Activated naive CD8-positive, alpha-beta T cell treated with anti-CD3 and anti-CD28 coated beads for 36 hours (primary cell): ENCODE measurements around the gene CDHR1. TPM values are rescaled to one million over a fixed set of nuclear protein-coding genes. Genes with fewer than 3 reads are reported as not detected.

Experiments used
- DNase-seq: peaks from one replicate; pipeline ENCODE4 v3.0.0; 2021
- H3K27ac Mint-ChIP-seq: one replicate; pipeline ENCODE4 v1.8.0; 2022; ENCODE audit warnings: mild to moderate bottlenecking, moderate library complexity, mixed read lengths
- H3K27me3 Mint-ChIP-seq: one replicate; pipeline ENCODE4 v1.8.0; 2022; ENCODE audit warnings: mild to moderate bottlenecking, mixed read lengths
- H3K36me3 Mint-ChIP-seq: one replicate; pipeline ENCODE4 v1.8.0; 2021; ENCODE audit warnings: mild to moderate bottlenecking, mixed read lengths
- H3K4me1 Mint-ChIP-seq: one replicate; pipeline ENCODE4 v1.8.0; 2021; ENCODE audit warnings: mixed read lengths
- H3K4me3 Mint-ChIP-seq: one replicate; pipeline ENCODE4 v1.8.0; 2022; ENCODE audit warnings: mild to moderate bottlenecking, moderate library complexity, mixed read lengths
- H3K9me3 Mint-ChIP-seq: one replicate; pipeline ENCODE4 v1.8.0; 2022; ENCODE audit warnings: mixed read lengths
- total RNA-seq, 2 experiments: library from RNA; stranded (reverse); gene quantifications; one replicate each; pipeline ENCODE4 v1.2.3, GENCODE V29; 2021

CDHR1 gene
- total RNA-seq, 2 experiments from 2014 or later = 0.91 to 1.6 TPM

DNA sequence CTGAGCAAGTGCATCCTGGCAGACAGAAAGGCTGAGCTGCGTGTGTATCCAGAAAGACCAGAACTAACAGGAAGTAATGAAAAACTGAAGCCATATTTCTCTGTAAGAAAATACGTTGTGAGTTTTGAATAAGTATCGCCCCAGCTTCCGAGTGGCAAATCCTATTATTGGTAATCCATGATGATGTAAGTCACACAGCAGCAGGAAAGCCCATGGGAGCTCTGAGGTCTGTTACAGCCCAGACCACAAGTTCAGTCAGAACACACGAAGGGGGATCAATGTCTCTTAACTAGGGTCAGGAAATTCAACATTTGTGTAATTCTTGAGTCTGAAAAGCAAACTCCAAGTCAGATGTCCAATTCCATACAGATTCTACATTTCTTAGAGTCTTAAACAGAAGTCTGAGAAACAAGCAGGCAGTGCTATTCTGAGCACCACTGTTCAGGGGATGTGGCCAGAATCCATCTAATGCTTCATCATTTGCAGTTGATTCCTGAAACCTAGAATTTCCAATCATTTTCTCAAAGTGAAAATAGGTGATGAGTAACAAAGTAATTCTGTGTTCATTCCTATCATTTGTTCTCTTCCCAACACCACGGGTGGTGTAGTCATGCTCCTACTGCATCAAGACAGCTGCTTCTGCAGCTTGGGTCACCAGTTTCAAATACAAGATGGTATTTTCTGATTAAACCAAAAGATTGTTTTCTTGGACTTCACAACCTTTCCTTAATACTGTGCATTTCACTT lies 31.3 kb downstream of the CDHR1 start, which contains the start of gene LRIT2:
Gene LRIT2 (minus strand): TSS at position 118 of the 747 bp plus-strand sequence. CDS start 24 bp downstream, at position 94.
- Mint-ChIP-seq H3K36me3 (no peaks in the 10 kb centered on the region), H3K27ac (no peak within 1 kb of the TSS), H3K4me1 (no peaks in the 10 kb centered on the region), H3K9me3 (no peaks in the 10 kb centered on the region), H3K4me3 (no peak within 1 kb of the TSS), H3K27me3 (peaks cover 17% of the 10 kb centered on the region)
- no peak for DNase-seq

- Mint-ChIP-seq H3K27me3 (peaks cover 18% of the 10 kb centered on the region), H3K4me3 (no peak overlapping the region), H3K9me3 (no peaks in the 10 kb centered on the region), H3K4me1 (no peaks in the 10 kb centered on the region), H3K36me3 (no peaks in the 10 kb centered on the region), H3K27ac (no peak overlapping the region)
- no peak for DNase-seq
These were observed 32.3 kb downstream of the CDHR1 start for GRCh38 chr10:84226616-84227015.

DNA sequence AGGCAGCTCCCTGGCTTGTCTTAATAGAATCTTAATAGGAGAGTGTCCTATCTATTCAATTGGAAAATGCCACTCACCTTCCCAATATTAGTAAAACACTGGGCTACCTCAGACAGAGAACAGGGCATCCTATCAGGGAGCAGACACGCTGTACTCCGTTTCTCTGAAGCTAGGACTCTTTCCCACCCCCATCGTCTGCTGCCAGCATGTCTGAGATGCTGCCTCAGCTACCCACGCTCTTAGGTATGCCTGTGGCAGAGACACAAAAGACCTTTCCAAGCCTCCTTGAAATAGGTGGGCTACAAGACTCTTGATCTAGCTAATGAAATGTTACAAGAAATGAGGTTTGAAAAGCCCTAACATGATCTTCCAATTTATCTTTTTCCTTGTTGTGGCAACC lies 33.5 kb downstream of the CDHR1 start:
- H3K4me3 Mint-ChIP-seq = no peak overlapping the region
- DNase-seq = no peak
- H3K27ac Mint-ChIP-seq = no peak overlapping the region
- no peaks in the 10 kb centered on the region for H3K9me3 Mint-ChIP-seq
- H3K27me3 Mint-ChIP-seq = peaks cover 16% of the 10 kb centered on the region
- H3K4me1 Mint-ChIP-seq = no peaks in the 10 kb centered on the region
- no peaks in the 10 kb centered on the region for H3K36me3 Mint-ChIP-seq

DNA sequence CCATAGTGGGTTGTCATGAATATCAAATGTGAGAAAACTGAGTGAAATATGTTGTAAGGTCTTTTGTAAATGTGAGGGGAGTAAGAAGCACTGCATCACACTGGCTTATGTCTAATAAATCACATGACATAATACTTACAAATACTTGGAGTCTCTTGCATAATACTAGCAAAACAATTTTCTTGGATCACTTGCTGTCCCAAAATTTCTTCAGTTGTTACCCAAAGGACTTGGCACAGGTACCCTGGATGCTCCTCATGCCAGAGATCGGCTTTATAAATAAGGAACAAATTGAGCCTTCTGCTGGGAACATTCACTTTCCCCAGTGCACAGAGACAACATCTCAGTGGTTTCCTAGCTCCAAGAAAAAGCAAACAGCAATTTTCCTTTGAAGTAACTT lies 36.0 kb downstream of the CDHR1 start:
- no peak overlapping the region for H3K27ac Mint-ChIP-seq
- H3K9me3 Mint-ChIP-seq = no peaks in the 10 kb centered on the region
- H3K4me1 Mint-ChIP-seq = no peaks in the 10 kb centered on the region
- peaks cover 14% of the 10 kb centered on the region for H3K27me3 Mint-ChIP-seq
- no peaks in the 10 kb centered on the region for H3K36me3 Mint-ChIP-seq
- no peak overlapping the region for H3K4me3 Mint-ChIP-seq
- DNase-seq = no peak

DNA sequence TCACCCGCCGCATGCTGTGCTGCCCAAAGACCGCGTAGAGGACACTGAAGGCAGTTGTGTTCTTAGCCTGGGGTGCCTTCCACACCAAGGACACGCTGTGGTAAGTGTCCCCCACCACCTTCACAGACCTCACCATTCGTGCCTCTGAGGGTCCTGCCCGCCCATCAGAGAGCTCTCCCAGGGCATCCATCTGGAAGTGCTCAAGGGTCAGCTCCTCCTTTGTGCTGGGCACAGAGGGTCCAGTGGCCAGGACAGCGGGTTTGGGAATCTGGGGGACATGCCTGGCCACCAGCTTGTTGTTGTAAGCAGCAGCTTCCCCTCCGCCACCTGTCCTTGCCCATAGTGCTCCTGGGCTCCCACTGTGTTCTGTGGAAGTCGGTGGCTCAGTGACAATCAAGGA lies 38.0 kb downstream of the CDHR1 start:
- DNase-seq = no peak
- H3K4me3 Mint-ChIP-seq = no peak overlapping the region
- no peaks in the 10 kb centered on the region for H3K4me1 Mint-ChIP-seq
- H3K36me3 Mint-ChIP-seq = no peaks in the 10 kb centered on the region
- H3K9me3 Mint-ChIP-seq = no peaks in the 10 kb centered on the region
- H3K27me3 Mint-ChIP-seq = peaks cover 22% of the 10 kb centered on the region
- no peak overlapping the region for H3K27ac Mint-ChIP-seq

GRCh38 chr10:84233940-84234339 lies 39.6 kb downstream of the CDHR1 start:
- Mint-ChIP-seq H3K4me1 (no peaks in the 10 kb centered on the region), H3K4me3 (no peak overlapping the region), H3K9me3 (no peaks in the 10 kb centered on the region)

GRCh38 chr10:84234479-84234878 lies 40.1 kb downstream of the CDHR1 start:
- peaks cover 17% of the 10 kb centered on the region for H3K27me3 Mint-ChIP-seq
- H3K36me3 Mint-ChIP-seq = no peaks in the 10 kb centered on the region
- no peaks in the 10 kb centered on the region for H3K4me1 Mint-ChIP-seq
- H3K9me3 Mint-ChIP-seq = no peaks in the 10 kb centered on the region
- no peak for DNase-seq
- no peak overlapping the region for H3K4me3 Mint-ChIP-seq
- H3K27ac Mint-ChIP-seq = no peak overlapping the region

More at GRCh38 chr10:84233940-84234339, 39.6 kb downstream of the CDHR1 start:
- no peaks in the 10 kb centered on the region for H3K36me3 Mint-ChIP-seq
- H3K27ac Mint-ChIP-seq = no peak overlapping the region
- DNase-seq = no peak
- peaks cover 17% of the 10 kb centered on the region for H3K27me3 Mint-ChIP-seq

DNA sequence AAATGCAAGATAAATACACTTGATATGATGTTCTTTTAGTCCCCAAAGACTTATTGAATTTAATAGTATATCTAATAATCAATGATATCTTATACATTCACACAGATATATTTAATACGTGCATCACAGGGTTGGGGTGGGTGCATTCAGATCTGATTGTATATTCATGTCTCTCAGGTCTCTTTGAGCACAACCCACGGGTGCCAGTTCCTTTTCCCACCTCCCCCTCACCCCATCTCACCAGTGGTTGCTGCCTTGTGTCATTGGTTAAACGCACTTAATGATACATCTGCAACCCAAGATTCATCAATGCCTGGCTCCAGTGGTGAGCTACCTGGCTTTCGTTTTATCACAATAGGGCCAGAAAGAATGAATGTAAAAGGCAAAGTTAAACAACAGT lies 40.8 kb downstream of the CDHR1 start:
- no peaks in the 10 kb centered on the region for H3K36me3 Mint-ChIP-seq
- no peaks in the 10 kb centered on the region for H3K4me1 Mint-ChIP-seq
- DNase-seq = no peak
- H3K9me3 Mint-ChIP-seq = no peaks in the 10 kb centered on the region
- peaks cover 17% of the 10 kb centered on the region for H3K27me3 Mint-ChIP-seq
- H3K27ac Mint-ChIP-seq = no peak overlapping the region
- no peak overlapping the region for H3K4me3 Mint-ChIP-seq

GRCh38 chr10:84236807-84237198 lies 42.5 kb downstream of the CDHR1 start:
- Mint-ChIP-seq H3K36me3 (no peaks in the 10 kb centered on the region), H3K4me3 (no peak overlapping the region), H3K27me3 (peaks cover 15% of the 10 kb centered on the region), H3K4me1 (no peaks in the 10 kb centered on the region), H3K27ac (no peak overlapping the region), H3K9me3 (no peaks in the 10 kb centered on the region)
- DNase-seq = no peak

- peaks cover 15% of the 10 kb centered on the region for H3K27me3 Mint-ChIP-seq
These were observed 43.1 kb downstream of the CDHR1 start for GRCh38 chr10:84237199-84238051.

DNA sequence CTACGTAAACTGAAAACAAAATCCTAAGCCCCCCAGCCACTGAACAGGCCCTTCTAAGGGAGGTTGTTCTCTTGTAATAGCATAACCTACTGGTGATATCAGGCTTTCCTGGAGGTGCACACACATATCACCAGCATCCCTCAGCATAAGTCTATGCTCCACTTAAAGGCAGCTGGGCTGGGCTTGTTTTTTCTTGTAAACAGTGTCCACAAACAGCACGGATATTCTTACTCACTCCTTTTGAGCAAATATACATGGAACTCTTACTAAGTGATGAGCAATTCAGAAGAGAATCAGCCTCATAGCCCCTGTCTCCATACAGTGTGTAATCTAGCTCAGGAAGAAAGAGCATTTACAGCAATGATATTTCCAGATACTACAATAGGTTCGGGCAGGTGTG lies 44.6 kb downstream of the CDHR1 start:
- Mint-ChIP-seq H3K4me3 (no peak overlapping the region), H3K4me1 (no peaks in the 10 kb centered on the region), H3K27me3 (peaks cover 15% of the 10 kb centered on the region), H3K36me3 (no peaks in the 10 kb centered on the region), H3K27ac (no peak overlapping the region), H3K9me3 (no peaks in the 10 kb centered on the region)
- no peak for DNase-seq

More at GRCh38 chr10:84237199-84238051, 43.1 kb downstream of the CDHR1 start:
- Mint-ChIP-seq H3K4me3 (no peak overlapping the region), H3K36me3 (no peaks in the 10 kb centered on the region), H3K4me1 (no peaks in the 10 kb centered on the region), H3K27ac (no peak overlapping the region), H3K9me3 (no peaks in the 10 kb centered on the region)
- DNase-seq = peak; percentile 12

- DNase-seq = no peak
- Mint-ChIP-seq H3K36me3 (no peaks in the 10 kb centered on the region), H3K4me1 (no peaks in the 10 kb centered on the region), H3K9me3 (no peaks in the 10 kb centered on the region), H3K4me3 (no peak within 1 kb of the TSS), H3K27me3 (peaks cover 9% of the 10 kb centered on the region), H3K27ac (no peak within 1 kb of the TSS)
These were observed 47.0 kb downstream of the CDHR1 start, which contains the start of gene LRIT1 for GRCh38 chr10:84241185-84241790. LRIT1 (minus strand) TSS chr10:84241546; CDS start chr10:84241439, 107 bp downstream.

GRCh38 chr10:84243759-84244158 lies 49.4 kb downstream of the CDHR1 start:
- Mint-ChIP-seq H3K27ac (no peak overlapping the region), H3K4me3 (no peak overlapping the region), H3K9me3 (no peaks in the 10 kb centered on the region), H3K36me3 (no peaks in the 10 kb centered on the region), H3K4me1 (no peaks in the 10 kb centered on the region), H3K27me3 (peaks cover 3% of the 10 kb centered on the region)
- DNase-seq = no peak

- Mint-ChIP-seq H3K4me3 (no peak within 1 kb of the TSS), H3K36me3 (no peaks in the 10 kb centered on the region)
- DNase-seq = no peak
These were observed 50.4 kb downstream of the CDHR1 start, which contains the start of gene RGR for GRCh38 chr10:84244651-84245270. RGR (plus strand) TSS chr10:84245053; CDS start chr10:84245091, 38 bp downstream.

GRCh38 chr10:84247496-84247895 lies 53.2 kb downstream of the CDHR1 start:
- H3K4me3 Mint-ChIP-seq = no peak overlapping the region
- no peak overlapping the region for H3K27ac Mint-ChIP-seq
- H3K9me3 Mint-ChIP-seq = no peaks in the 10 kb centered on the region
- H3K4me1 Mint-ChIP-seq = no peaks in the 10 kb centered on the region
- no peaks in the 10 kb centered on the region for H3K36me3 Mint-ChIP-seq
- DNase-seq = no peak
- peaks cover 3% of the 10 kb centered on the region for H3K27me3 Mint-ChIP-seq

More at GRCh38 chr10:84244651-84245270, 50.4 kb downstream of the CDHR1 start, which contains the start of gene RGR:
- peaks cover 3% of the 10 kb centered on the region for H3K27me3 Mint-ChIP-seq
- H3K27ac Mint-ChIP-seq = no peak within 1 kb of the TSS
- H3K4me1 Mint-ChIP-seq = no peaks in the 10 kb centered on the region
- no peaks in the 10 kb centered on the region for H3K9me3 Mint-ChIP-seq
